Regular cardiac myocyte (primary cell): ENCODE data around the gene RAB31. TPM values are rescaled to one million over a fixed set of nuclear protein-coding genes. Genes with fewer than 3 reads are reported as not detected.

Experiments used
- total RNA-seq: library from RNA; depleted of rRNA; stranded (reverse); fragments of >200 nt; gene quantifications from 2 replicates; pipeline ENCODE4 v1.2.3, GENCODE V29; 2014

The RAB31 gene
- 41.4 and 55.6 TPM in 2 replicates for total RNA-seq

GRCh38 chr18:9708057-9708433 is at the start of gene RAB31:
TSS of gene RAB31 (plus strand) at chr18:9708301. CDS start at chr18:9708406, 105 bp downstream.

DNA sequence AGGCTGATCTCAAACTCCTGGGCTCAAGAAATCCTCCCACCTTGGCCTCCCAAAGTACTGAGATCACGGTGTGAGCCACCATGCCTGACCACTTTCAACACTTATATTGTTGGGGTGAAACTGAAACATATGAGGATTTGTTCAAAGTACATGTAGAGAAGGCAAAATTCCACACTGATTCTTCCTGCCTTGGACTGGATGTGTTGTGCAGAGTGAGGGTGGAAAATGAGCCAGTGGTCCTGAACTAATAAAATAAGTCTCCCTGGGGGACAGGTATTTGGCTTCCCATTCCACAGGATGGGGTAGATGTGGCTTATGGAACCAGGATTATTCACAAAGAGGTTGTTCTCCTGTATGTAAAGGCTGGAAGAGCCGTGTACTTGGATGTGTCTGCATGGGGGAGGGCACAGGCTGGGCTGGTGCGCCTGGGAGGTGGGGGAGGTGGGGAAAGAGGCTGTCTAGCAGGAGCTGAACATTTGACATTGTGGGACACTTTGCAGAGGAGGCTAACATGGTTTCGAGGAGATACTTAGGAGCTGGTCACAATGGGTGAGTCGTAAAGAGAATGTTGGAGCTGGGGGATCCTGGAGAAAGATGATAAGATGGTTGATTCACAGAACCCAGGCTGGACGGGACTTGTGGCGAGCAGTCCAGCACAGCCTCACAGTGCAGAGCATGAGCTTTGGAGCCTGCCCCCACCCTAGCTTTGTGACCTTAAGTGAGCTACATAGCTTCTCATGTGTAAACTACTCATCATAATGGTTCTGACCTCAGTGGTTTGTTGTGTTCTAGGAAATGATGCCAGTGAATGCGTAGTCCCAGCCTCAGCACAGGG is 177.3 kb downstream of the RAB31 start, which contains the start of gene TXNDC2:
TSS of gene TXNDC2 (plus strand) at position 804 of the 835 bp plus-strand sequence. CDS start 708 bp downstream, outside the sequence.

Other genes with a start within 250 kb of the RAB31 start
- gene RALBP1, start 232.8 kb upstream of the RAB31 start, total RNA-seq: 71.0 and 71.9 TPM in 2 replicates
- 151 and 165 TPM in 2 replicates for gene PPP4R1, start 93.7 kb upstream of the RAB31 start, total RNA-seq
- not detected in 2 replicates for gene TXNDC2, start 177.7 kb downstream of the RAB31 start, total RNA-seq
- 278 and 307 TPM in 2 replicates for gene VAPA, start 205.7 kb downstream of the RAB31 start, total RNA-seq